ENCODE results near the gene LIPT2.

The LIPT2 gene

DNA sequence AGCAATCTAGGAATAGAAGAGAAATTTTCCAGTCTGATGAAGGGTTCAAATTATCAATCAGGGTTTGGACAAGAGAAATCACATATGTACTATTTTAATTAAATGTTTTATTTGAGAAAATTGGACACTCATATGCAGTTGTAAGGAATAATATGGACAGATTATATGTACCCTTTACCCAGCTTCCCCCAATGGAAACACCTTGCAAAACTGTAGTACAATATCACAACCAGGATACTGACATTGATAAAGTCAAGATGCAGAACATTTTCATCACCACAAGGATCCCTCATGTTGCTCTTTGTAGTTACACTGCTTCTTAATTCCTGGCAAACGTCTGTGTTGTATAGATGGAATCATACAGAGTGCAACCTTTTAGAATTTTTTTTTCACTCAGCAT lies 1.4 kb upstream of the LIPT2 start:
- DNase-seq, result no peak

DNA sequence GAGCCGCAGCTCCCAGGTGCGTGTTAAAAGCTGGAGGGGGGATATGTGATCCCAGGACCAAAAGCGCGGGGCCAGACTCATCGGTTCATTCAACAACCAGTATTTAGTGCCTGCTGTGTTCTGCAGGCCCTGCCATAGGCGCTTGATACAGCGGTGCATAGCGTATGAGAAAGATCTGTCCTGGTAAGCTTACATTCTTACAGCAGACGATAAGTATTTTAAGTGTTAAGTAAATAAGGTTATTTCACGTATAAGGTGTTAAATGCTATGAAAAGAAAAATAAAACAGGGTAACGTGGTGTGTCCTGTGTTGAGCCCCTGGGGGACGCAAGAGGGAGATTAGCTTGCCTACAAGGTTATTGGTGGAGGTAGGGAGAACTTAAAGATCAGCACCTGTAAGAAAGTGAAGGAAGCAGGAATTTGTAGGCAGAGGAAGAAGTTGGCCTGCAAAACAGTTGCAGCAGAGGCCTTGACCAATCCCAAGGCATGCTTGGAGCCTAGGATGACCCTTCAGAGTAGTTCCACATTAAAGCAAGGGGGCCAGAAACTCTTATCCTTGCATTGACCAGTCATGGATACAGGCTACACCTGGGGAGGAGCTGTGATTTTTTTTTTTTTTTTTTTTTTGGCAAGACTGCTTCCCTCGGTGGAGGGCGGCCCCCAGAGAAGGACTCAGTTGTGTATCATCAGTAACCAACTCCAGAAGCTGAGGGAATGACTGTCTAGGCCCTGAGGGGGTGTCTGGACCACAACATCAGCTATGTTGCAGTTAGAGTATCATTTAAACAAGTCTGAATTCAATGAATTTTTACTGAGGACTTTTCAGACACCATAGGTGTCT lies 487 bp upstream of the LIPT2 start:
- peak in 1 of 2 experiments; percentile 85 for DNase-seq

DNA sequence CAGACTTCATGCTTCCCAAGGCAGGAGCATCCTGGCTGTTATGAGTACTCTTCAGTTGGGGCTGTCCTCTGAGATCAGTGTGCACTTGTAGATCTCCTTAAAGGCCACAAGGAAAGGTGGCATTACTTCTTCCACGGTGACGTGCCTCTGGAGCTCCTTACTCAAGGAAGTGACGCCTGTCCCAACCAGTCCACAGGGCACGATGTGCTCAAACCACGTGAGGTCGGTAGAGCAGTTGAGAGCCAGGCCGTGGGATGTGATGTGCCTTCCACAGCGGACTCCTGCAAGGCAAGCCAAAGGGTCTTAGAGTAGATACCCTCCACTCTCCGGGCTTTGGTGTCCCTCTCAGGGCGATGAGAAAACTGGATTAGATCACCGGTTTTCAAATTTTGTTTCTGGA lies 1.4 kb downstream of the LIPT2 start:
- no peak for DNase-seq

DNA sequence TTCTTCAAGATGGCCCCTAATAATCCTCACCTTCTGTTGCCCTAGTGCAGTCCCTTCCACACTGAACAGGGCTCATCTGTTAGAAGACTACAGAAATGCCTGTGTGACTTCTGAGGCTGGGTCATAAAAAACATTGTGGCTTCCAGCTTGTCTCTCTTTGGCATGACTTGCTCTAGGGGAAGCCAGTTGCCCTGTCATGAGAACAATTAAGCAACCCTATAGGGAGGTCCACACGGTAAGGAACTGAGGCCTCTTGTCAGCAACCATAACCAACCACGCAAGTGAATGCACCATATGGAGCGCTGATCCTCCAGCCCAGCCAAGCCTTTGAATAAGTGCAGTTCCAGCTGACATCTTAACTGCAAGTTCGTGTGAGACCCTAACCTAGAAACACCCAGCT lies 2.6 kb downstream of the LIPT2 start:
- no peak for DNase-seq

DNA sequence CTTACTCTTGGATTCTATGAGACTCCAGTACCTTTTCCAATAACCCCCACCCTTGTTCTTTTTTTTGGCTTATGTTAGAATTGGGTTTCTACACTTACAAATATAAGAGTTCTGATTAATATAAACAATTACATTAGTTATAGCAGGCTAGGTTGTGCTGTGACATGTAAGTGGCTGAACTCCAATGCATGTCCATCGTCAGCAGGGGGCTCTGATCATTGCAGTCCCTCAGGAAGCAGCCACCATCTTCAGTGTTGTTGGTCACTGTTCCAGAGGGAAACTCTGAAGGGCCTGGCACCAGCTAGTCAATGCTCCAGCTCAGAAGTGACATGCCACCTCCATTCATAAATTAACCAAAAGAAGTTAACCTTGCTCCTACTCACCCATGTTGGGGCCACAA lies 5.6 kb downstream of the LIPT2 start:
- DNase-seq, result no peak

DNA sequence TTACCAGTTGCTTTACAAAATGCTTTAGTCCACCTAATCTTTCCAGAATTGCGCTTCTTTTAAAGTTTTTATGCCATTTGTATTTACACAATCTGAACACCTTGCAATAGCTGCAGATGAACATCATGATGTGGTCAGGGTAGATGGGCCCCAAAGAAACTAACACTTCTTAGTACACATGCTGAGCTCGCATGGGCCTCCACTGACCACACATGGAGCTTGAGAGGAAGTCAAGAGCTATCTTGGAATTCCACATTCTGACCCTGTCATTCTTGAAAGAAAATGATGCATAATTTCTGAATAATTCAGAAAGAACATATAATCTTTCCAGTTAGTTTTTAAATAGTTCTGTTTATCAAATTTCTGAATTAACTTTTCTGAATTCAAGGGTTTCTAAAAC lies 7.7 kb downstream of the LIPT2 start:
- no peak for DNase-seq

DNA sequence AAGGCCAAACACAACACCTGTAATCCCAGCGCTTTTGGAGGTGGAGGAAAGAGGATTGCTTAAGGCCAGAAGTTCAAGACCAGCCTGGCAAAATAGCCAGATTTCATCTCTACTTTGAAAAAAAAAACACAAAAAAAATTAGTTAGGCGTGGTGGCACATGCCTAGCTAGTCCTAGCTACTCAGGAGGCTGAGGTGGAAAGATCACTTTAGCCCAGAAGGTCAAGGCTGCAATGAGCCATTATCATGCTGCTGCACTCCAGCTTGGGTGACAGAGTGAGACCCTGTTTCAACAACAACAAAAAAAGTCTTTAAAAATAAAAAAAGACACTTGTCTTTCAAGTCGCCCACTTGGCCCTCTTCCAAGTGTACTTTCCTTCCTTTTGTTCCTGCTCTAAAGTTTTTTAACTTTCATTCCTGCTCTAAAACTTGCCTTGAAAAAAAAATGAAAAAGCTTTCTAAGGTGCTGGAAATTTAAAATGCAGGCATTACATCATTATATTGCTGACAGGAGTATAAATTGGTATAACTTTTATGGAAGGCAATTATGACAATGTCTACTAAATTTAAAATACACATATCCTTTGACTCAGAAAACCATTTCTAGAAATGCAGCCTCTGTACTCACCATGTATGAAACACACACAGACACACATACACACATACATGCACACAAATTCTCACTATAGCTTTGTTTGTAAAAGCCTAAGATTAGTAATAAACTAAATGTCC lies 12.7 kb downstream of the LIPT2 start:
- DNase-seq, result no peak

DNA sequence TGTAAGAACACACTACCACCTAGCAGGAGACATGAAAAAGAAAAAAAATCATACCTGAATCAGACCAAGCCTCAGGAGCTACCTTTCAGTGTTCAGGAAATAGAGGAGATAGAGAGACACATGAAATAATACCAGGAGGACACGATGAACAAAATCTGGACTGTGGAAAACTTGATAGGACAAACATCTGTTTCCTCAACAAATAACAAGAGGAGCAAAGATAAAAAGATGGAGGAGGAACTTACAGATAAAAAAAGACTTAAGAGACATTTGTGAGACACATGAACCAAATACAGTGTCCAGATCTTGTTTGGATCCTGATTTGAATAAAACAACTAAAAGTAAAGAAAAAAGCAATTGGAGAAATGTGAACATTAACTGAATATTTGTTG lies 13.8 kb downstream of the LIPT2 start:
- DNase-seq, result no peak

DNA sequence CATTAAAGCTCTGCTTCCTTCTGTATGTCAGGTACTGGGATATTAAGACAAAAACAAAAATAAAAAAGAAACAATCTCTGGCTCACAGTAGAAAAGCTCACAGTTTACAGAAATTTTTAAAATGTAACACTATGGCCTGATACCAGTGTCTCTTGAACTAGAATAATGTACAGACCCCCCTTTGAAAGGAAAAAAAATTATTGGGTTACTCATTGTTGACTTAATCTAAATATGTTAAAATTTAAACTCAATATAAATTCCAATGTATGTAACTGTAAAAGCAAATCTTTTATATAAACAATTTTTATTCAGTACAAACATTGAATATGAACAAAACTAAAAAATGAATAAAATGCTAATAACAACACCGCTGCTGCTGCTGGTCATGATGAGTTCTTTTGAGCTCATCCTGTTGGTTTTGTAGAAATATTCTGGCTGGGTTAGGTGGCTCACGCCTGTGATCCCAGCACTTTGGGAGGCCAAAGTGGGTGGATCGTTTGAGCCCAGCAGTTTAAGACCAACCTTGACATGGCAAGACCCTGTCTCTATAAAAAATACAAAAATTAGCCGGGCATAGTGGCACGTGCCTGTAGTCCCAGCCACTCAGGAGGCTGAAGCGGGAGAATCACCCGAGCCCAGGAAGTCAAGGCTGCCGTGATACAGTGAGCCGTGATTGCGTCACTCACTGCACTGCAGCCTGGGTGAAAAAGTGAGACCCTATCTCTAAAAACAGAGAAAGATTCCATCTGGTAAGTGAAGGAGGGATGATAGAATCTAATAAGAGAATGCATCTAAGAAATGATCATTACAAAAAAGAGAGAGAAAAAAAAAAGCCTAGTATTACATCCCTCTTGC lies 14.4 kb downstream of the LIPT2 start:
- no peak for DNase-seq

DNA sequence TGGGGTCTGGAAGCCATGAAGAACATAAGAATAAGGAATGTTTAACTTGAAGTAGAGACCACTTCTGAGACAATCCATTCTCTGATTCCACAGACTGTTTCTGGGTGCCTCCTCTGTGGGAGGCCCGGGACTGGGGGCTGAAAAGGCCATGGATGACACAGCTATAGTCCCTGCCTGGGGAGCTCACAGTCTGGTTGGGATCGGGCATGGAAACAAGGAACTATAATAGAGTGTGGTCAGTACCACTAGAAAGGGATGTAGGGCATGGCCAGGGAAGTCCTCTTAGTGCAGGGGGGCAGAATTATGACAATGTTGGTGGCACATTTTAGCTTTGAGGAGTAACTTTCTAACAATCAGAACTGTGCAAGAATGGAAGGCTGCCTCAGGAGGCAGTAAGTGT lies 17.0 kb downstream of the LIPT2 start:
- DNase-seq, result no peak

DNA sequence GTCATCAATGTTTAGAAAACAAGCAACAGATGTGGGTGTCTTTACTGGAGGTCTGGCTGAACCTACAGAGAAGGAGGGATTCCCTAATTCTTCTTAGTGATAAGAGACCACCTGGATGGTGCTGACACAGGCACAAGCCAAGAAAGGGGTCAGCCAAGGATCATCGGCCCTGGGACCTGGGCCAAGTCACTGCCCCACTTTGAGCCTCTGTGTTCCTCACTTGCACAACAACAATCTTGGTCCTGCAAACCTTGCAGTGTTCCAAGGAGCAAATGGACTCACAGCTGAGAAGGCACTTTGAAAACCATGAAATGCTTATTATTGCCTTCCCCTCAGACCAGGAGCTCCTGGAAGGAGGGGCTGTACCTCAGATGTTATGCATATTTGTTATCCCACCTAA lies 19.2 kb downstream of the LIPT2 start:
- DNase-seq, result no peak

DNA sequence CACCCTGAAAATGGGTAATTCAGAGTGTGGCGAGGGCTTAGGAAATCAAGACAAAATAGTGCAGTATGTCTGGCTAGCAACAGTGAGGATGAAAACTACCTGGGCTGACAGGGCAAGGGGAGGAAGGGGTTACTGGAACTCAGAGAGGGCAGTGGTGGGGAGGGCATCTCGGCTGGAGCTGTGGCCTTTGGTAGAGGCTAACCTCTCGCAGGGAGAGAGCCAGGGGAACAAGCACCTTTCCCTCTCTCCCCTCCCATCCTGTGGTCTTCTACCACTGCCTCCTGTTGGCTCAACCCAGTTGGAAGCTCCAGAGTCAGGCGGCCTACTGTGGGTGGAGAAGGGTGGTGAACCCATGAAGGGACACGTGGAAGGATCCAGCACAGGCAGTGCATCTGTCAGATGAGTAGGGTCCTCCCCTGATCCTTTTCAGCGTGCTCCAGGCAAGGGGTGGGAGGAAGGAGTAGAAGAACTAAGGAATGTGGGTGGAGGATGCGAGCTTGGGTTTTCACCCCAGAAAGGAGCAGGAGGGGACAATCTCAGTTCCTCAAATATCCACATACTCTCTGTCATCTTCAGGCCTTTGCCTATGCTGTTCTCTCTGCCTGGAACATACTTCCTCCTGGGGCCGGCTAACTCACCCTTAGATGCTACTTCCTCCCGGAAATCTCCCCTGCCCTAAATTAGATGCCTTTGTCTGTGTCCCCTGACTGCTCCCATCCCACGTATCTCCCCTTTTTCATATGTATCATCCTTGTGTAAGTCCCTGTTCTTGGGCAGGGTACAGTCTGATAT lies 19.9 kb downstream of the LIPT2 start:
- DNase-seq, result no peak

DNA sequence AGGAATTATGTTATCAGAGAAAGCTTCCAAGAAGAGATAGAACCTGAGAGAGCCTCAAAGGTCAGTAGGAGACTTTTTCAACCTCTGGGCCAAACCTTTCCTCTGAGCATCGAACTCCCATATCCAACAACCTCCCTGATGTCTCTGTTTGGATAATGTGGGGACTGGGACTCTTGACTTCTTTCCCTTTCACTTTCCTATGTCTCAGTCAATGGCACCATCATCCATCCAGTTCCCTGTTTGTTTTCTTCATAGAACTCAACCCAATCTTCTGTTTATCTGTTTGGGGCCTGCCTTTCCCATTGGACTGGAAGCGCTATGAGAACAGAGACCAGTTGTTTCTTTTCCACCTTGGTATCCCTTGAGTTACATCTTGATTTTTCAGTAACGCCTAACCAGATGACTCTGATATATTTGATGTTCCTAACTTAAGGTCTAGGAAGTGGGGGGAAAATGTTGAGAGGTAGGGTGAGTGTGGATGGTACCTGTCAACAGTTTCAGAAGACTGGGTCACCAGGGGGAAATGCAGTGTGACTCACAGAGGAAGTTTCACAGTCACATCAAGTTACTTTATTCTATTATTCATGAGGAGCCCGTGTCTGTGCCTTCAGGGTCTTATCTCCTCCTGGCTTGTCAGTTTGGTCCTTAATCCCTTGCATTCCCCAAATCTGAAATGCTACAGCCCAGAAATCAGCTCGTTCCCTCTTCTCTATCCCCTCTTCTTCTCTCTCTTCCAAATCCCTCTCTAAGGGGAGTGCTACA lies 21.7 kb downstream of the LIPT2 start:
- DNase-seq, result no peak

DNA sequence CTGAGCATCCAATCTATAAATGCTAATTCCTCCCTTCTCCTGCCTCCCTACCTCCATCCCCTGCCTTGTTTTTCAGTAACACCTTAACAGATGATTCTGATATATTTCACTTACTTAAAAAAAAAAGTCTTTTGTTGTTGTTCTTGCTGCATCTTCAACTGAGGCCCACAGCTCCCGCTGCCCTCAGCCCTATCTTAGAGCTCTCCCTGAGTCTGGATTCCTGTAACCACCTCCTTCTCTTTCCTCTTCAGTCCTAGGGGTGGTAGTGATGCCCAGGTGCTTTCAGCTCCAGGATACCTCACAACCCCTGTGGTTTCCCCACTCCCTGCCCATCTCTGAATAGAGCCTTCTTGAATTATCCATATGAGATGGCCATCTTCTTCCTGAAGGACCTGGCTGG lies 22.5 kb downstream of the LIPT2 start:
- DNase-seq, result no peak

DNA sequence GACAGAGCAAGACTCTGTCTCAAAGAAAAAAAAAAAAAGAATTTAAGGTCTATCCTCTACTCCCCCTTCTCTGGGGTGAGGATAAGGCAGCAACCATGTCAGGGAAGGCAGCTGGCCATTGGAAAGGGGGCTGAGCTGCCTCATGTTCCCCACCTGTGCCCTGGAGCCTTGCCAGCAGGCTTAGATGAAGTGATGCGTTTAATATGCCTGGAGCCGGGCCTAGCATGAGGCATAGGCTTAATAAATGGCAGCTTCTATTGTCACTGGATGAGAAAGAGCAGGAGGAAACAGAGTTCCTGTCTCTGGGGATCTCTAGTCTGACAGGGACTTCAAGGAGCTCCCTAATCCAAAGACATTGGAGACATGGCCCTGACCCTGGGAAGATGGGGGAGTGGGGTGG lies 23.0 kb downstream of the LIPT2 start:
- DNase-seq, result peak in 1 of 2 experiments; percentile 35

DNA sequence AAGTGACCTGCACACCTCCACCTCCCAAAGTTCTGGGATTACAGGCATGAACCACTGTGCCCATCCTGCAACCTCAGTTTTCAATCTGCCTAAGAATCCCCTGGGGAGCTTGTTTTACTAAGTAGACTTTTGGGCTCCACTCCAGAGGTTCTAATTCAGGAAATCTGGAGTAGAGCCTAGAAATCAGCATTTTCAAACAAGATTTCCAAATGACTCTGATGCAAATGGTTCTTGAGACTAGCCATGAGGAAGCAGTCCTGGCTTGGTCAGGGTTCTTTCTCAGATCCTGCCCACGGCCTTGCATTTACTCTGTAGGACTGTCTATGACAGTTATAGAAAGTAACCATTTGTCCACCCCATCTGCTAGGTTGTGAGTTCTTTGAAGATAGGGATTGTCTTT lies 24.6 kb downstream of the LIPT2 start:
- DNase-seq, result no peak

DNA sequence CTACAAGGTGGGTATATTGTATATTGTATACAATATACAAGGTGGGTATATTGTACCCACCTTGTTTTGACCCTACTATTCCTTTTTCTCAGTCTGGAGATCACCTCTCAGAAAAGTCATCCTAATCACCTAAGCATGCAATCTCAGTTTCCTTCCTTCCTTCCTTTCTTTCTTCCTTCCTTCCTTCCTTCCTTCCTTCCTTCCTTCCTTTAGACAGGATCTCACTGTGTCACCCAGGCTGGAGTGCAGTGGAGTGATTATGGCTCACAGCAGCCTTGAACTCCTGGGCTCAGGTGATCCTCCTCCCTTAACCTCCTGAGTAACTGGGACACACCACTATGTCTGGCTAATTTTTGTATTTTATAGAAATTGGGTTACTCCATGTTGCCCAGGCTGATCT lies 25.0 kb downstream of the LIPT2 start:
- DNase-seq, result no peak

DNA sequence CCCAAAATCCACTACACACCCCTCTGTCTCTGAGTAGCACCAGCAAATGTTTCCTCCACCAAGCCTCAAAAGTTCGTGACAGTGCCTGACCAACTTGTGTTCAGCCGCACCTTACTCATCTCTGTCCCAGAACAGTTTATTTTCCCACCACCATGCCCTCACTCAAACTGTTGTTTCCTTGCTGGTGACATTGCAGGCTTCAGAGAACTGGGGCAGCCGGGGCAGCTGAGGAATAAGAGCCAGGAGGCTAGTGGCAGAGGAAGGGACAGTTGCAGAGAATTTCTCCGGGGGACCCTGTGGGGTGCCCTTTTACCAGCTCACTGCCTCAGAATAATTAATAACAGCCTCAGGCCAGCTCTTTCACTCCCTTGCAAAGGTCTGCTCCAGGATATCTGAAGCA lies 25.5 kb downstream of the LIPT2 start:
- DNase-seq, result no peak

DNA sequence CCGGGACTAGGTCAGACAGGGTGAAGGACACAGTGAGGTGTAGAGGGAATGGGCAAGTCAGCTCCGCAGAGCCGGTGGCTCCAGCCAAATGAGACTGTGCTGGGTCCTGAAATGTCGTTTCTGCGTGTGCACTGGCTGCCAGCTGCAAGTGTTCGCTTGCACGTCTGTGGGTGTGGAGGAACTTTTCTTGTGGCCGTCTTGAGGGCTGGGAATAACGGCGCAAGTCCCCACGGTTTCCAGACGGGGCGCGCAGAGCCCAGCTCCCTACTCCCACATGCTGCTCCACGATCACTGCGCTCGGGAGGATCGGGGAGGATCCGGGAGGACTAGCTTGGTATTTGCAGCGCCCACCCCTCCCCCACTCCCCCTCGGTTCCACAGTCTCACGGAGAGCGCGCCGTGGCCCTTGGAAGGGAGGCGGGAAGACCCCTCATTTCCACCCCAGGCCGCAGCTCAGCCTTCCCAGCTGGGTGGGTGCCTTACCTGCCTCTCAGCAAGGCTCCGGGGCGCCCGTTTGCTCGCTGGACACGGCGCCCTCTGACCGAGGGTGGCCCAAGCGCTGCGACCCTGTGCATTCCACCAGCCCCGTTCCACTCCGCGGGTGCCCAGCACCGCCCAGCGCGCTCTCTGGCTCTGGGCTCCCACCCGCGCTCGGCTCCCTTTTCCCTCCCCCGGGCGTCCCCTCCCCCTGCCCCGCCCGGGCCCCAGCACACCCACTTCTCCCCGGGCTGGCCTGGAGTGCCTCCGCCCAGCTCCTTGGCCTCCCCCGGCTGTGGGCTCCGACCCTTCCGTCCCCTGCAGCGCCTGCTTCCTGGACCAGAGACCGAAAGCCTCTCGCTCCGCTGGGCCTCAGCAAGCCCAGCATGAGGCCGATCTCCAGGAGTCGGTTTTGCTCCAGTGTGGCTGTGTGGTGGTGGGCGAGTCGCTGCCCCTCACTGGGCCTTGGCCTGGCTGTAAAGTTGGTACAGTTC lies 26.3 kb downstream of the LIPT2 start, which contains the start of gene KCNE3:
Gene KCNE3 (minus strand): TSS at position 634 of the 970 bp plus-strand sequence. CDS start 9,986 bp downstream, outside the sequence.
- DNase-seq, result no peak

DNA sequence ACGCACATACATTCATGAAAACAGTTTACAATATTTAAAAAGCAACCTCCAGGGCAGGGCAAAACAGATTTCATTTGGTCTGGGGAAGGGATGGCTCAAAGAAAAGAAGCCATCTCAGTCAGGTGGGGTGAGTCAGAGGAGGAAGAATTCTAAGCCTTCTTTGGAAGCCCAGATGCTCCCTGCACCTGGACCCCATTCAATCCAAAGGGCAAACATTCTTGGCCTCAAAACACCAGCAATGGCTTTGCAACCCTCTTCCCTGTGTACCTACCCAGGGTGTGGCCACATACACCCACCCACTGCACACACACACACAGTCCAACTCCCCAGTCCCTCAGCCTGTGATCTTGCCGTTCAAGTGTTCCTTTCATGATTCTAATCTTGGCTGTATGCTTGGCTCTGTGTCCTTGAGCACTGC lies 28.2 kb downstream of the LIPT2 start:
- DNase-seq, result no peak

DNA sequence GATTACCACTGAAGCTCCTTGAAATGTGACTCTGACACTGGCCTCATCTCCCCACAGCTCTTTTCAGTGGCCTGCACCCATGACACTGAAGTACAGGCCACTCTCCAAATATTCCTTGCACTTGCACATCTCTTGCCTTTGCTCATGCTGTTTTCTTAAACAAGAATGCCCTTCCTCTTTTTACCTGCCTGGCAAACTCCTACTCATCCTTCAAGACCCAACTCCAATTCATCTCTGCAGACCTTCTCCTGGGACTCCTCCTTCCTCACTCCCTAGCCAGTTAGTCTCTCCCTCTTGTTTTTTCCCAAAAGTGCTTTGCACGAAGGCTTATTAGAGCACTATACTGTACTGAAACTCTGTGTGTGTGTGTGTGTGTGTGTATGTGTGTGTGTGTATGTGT lies 28.8 kb downstream of the LIPT2 start:
- DNase-seq, result no peak
